Measurements from ENCODE around the gene SYT17. TPM values are rescaled to one million over a fixed set of nuclear protein-coding genes. Genes with fewer than 3 reads are reported as not detected.
"Not testable (repeated sequence)": the region's sequence is repeated elsewhere in the genome, so short reads cannot be mapped to it uniquely, and the experiment has no call there.

Gene SYT17
- total RNA-seq, 1 donor from 2014 or later: 13.3 TPM

DNA sequence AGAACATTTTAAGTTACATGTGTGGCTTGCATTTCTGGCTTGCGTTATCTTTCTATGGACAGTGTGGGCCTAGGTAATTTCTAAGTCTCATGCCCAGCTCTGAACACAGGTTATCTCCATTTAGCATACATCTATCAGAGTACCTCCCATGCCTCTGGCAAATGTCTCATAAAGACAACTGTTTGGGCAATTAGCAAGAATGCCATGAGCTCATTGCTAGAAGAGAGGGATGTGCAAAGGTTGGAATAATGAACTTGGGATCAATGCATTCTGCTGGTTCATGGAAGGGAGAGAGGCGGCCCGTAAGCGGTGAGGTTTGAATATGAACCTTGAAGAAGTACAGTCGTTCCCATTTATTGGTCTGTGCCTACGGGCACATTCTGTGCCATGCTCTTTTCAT lies 14.4 kb downstream of the SYT17 start:
- intact Hi-C loops (cut with DNase I): loop anchor here (10.0 kb wide), 1 partner anchor 98 kb away; no protein-coding TSS in a partner anchor
- Histone ChIP-seq H3K4me1 (peaks cover 8% of the 10 kb centered on the region), H3K9me3 (no peaks in the 10 kb centered on the region), H3K27ac (no peak overlapping the region), H3K36me3 (no peaks in the 10 kb centered on the region), H3K4me3 (no peak overlapping the region), H3K27me3 (no peaks in the 10 kb centered on the region)
- DNase-seq (ENCODE audit: extremely low spot score in 2 of 2): no peak
- TF ChIP-seq, protein P1, sequence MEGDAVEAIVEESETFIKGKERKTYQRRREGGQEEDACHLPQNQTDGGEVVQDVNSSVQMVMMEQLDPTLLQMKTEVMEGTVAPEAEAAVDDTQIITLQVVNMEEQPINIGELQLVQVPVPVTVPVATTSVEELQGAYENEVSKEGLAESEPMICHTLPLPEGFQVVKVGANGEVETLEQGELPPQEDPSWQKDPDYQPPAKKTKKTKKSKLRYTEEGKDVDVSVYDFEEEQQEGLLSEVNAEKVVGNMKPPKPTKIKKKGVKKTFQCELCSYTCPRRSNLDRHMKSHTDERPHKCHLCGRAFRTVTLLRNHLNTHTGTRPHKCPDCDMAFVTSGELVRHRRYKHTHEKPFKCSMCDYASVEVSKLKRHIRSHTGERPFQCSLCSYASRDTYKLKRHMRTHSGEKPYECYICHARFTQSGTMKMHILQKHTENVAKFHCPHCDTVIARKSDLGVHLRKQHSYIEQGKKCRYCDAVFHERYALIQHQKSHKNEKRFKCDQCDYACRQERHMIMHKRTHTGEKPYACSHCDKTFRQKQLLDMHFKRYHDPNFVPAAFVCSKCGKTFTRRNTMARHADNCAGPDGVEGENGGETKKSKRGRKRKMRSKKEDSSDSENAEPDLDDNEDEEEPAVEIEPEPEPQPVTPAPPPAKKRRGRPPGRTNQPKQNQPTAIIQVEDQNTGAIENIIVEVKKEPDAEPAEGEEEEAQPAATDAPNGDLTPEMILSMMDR (IDR thresholded peaks at IDR 0.05): no peak
- TF ChIP-seq POLR2A (IDR thresholded peaks at IDR 0.05): no peak
- no peak for TF ChIP-seq POLR2AphosphoS5 (IDR thresholded peaks at IDR 0.05; ENCODE audit: insufficient read depth in 1 of 2, low read depth in 1 of 2)

GRCh38 chr16:19183187-19183586 lies 15.1 kb downstream of the SYT17 start:
- no peak for DNase-seq (ENCODE audit: extremely low spot score in 2 of 2)
- Histone ChIP-seq H3K4me1 (peaks cover 8% of the 10 kb centered on the region), H3K36me3 (no peaks in the 10 kb centered on the region), H3K9me3 (no peaks in the 10 kb centered on the region), H3K27me3 (no peaks in the 10 kb centered on the region), H3K4me3 (no peak overlapping the region), H3K27ac (no peak overlapping the region)
- intact Hi-C loops (cut with DNase I): loop anchor here (10.0 kb wide), 1 partner anchor 98 kb away; no protein-coding TSS in a partner anchor
- TF ChIP-seq POLR2AphosphoS5 (IDR thresholded peaks at IDR 0.05; ENCODE audit: insufficient read depth in 1 of 2, low read depth in 1 of 2): no peak
- no peak for TF ChIP-seq POLR2A (IDR thresholded peaks at IDR 0.05)

- Histone ChIP-seq H3K4me1 (no peaks in the 10 kb centered on the region), H3K27me3 (no peaks in the 10 kb centered on the region), H3K36me3 (no peaks in the 10 kb centered on the region), H3K9me3 (no peaks in the 10 kb centered on the region), H3K27ac (no peak overlapping the region), H3K4me3 (no peak overlapping the region)
- intact Hi-C loops (cut with DNase I): loop anchor here (10.0 kb wide), 1 partner anchor 100 kb away; no protein-coding TSS in a partner anchor
- no peak for TF ChIP-seq POLR2A (IDR thresholded peaks at IDR 0.05)
- no peak for TF ChIP-seq POLR2AphosphoS5 (IDR thresholded peaks at IDR 0.05; ENCODE audit: insufficient read depth in 1 of 2, low read depth in 1 of 2)
- TF ChIP-seq, protein P1 (IDR thresholded peaks at IDR 0.05): no peak
- DNase-seq (ENCODE audit: extremely low spot score in 2 of 2): no peak
These were observed 16.9 kb downstream of the SYT17 start for GRCh38 chr16:19184823-19185509.

DNA sequence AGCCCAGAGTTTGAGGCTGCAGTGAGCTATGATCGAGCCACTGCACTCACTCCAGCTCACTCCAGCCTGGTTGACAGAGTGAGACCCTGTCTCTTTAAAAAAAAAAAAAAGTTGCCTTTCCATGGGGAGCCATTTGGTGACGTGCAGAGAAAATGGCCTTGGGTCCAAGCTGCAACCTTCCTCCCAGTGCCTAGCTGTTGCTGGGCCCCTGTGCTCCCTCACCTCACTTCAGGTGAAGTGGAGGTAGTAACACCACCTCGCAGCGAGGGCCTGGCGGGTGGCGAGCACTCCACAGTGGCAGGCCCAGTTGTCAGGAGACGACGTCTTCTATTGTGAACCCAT lies 17.4 kb downstream of the SYT17 start:
- Histone ChIP-seq H3K4me3 (no peak overlapping the region), H3K4me1 (no peaks in the 10 kb centered on the region), H3K9me3 (no peaks in the 10 kb centered on the region), H3K36me3 (no peaks in the 10 kb centered on the region), H3K27me3 (no peaks in the 10 kb centered on the region), H3K27ac (no peak overlapping the region)
- DNase-seq (ENCODE audit: extremely low spot score in 2 of 2): no peak
- no peak for TF ChIP-seq POLR2AphosphoS5 (IDR thresholded peaks at IDR 0.05; ENCODE audit: insufficient read depth in 1 of 2, low read depth in 1 of 2)
- no peak for TF ChIP-seq POLR2A (IDR thresholded peaks at IDR 0.05)
- TF ChIP-seq, protein P1 (IDR thresholded peaks at IDR 0.05): no peak
- intact Hi-C loops (cut with DNase I): loop anchor here (10.0 kb wide), 1 partner anchor 101 kb away; no protein-coding TSS in a partner anchor

DNA sequence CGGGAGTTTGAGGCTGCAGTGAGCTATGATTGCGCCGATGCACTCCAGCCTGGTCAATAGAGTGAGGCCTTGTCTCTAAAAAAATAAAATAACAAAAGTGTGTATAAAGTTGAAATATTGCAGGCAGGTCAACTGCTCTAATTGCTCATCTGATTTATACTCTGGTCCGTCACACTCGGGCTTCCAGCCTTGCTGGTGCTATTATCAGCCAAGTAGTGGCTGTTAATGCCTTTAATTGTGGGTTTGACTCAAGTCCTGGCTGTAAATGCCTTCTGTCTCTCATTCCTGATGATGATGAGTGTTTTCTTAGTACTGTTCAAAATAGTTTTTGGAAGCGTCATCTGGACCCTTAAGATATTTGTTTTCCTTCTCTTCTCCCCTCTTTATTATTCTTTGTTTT lies 18.4 kb downstream of the SYT17 start:
- DNase-seq (ENCODE audit: extremely low spot score in 2 of 2): no peak
- TF ChIP-seq, protein P1 (IDR thresholded peaks at IDR 0.05): no peak
- TF ChIP-seq POLR2A (IDR thresholded peaks at IDR 0.05): no peak
- intact Hi-C loops (cut with DNase I): loop anchor here (10.0 kb wide), 1 partner anchor 102 kb away; no protein-coding TSS in a partner anchor

GRCh38 chr16:19187961-19188360 lies 19.9 kb downstream of the SYT17 start:
- not testable (repeated sequence) for DNase-seq (ENCODE audit: extremely low spot score in 2 of 2); H3K4me3 ChIP-seq; H3K36me3 ChIP-seq; H3K9me3 ChIP-seq; H3K27me3 ChIP-seq; H3K4me1 ChIP-seq; H3K27ac ChIP-seq
- intact Hi-C loops (cut with DNase I): loop anchor here (10.0 kb wide), 1 partner anchor 103 kb away; no protein-coding TSS in a partner anchor

More for the DNA sequence above, 18.4 kb downstream of the SYT17 start:
- no peaks in the 10 kb centered on the region for H3K4me1 ChIP-seq
- no peaks in the 10 kb centered on the region for H3K27me3 ChIP-seq
- no peaks in the 10 kb centered on the region for H3K9me3 ChIP-seq
- no peaks in the 10 kb centered on the region for H3K36me3 ChIP-seq
- no peak overlapping the region for H3K27ac ChIP-seq
- no peak overlapping the region for H3K4me3 ChIP-seq

Data from vagina (tissue), 2 donors.